Prostate gland (tissue), 2 donors: ENCODE data around the gene MRO. TPM values are rescaled to one million over a fixed set of nuclear protein-coding genes. Genes with fewer than 3 reads are reported as not detected.
"Not testable (repeated sequence)": the region's sequence is repeated elsewhere in the genome, so short reads cannot be mapped to it uniquely, and the experiment has no call there.

Experiments used
- DNase-seq: peaks from one replicate; pipeline ENCODE4 v3.0.0-alpha.2; 2019; ENCODE audit warnings: low spot score
- H3K27ac ChIP-seq, 2 donors: fragments of 200-600 bp; sonication (generic); 2 replicates each; pipeline ENCODE4 v1.5.1; 2017 to 2019
- H3K27me3 ChIP-seq: fragments of 200-600 bp; sonication (generic); replicated peaks from 2 replicates; pipeline ENCODE4 v1.5.1; 2019; ENCODE audit not compliant: insufficient read depth
- H3K36me3 ChIP-seq, 2 donors: fragments of 200-600 bp; sonication (generic); 1 replicate in 1 of 2; 2 replicates in 1 of 2; pipeline versions ENCODE4 v1.5.1 to v1.8.1; 2017 to 2019
- H3K4me1 ChIP-seq: fragments of 200-600 bp; sonication (generic); replicated peaks from 2 replicates; pipeline ENCODE4 v1.5.1; 2019
- H3K4me3 ChIP-seq, 2 donors: fragments of 200-600 bp; sonication (generic); 2 replicates each; pipeline ENCODE4 v1.5.1; 2017 to 2019
- H3K9me3 ChIP-seq: fragments of 200-600 bp; sonication (generic); 2 replicates; pipeline ENCODE4 v1.5.1; 2017
- CTCF ChIP-seq, 4 experiments: fragments of 200-600 bp in 2 of 4; fragments of 450-650 bp in 2 of 4; sonication (generic) in 2 of 4; IDR thresholded peaks; 1 replicate in 3 of 4; 2 replicates in 1 of 4; pipeline ENCODE4 v1.5.1; 2016 to 2019; ENCODE audit warnings: antibody characterized with exemption in 4 of 4, mild to moderate bottlenecking in 2 of 4, moderate library complexity in 2 of 4
- POLR2A ChIP-seq: fragments of 450-650 bp; IDR thresholded peaks from one replicate; pipeline ENCODE4 v1.6.1; 2016; ENCODE audit warnings: antibody characterized with exemption, mild to moderate bottlenecking
- POLR2AphosphoS5 ChIP-seq: sonication (generic); formaldehyde crosslinking; IDR thresholded peaks from one replicate; pipeline ENCODE4 v1.6.1; 2017; ENCODE audit warnings: antibody characterized with exemption
- WGBS: methylation state at CpG from one replicate; pipeline ENCODE4 v1.1.5; 2018; 5-methylcytosine and 5-hydroxymethylcytosine counted together
- intact Hi-C: fragments of 100-400 bp; cut with DNase I; formaldehyde crosslinking; loops from one replicate; pipeline ENCODE4 v1.14.2; 2022
- total RNA-seq, 2 donors: library from RNA; depleted of rRNA; stranded (reverse); fragments of >200 nt; gene quantifications; one replicate each; pipeline ENCODE4 v1.1.0, GENCODE V29; 2016

Gene MRO
- total RNA-seq, 2 donors from 2014 or later: 0.23 to 64.8 TPM

GRCh38 chr18:50861617-50862016 lies 41.8 kb upstream of the MRO start:
- Histone ChIP-seq H3K27ac (no peak overlapping the region), H3K4me3 (no peak overlapping the region), H3K9me3 (no peaks in the 10 kb centered on the region), H3K27me3 (no peaks in the 10 kb centered on the region), H3K4me1 (no peaks in the 10 kb centered on the region), H3K36me3 (no peaks in the 10 kb centered on the region)
- 88% methylated on average over 1 of the region's 1 CpG for WGBS
- TF ChIP-seq CTCF (IDR thresholded peaks at IDR 0.05) (no peak), POLR2A (no peak), POLR2AphosphoS5 (no peak)
- no peak for DNase-seq
- intact Hi-C loops: no loop called here

- Histone ChIP-seq H3K27ac (no peak overlapping the region), H3K4me3 (no peak overlapping the region)
- intact Hi-C loops: no loop called here
Measured at GRCh38 chr18:50859793-50860555, 40.2 kb upstream of the MRO start.

GRCh38 chr18:50857694-50858093 lies 37.9 kb upstream of the MRO start:
- Histone ChIP-seq H3K4me3 (no peak overlapping the region), H3K27ac (no peak overlapping the region), H3K9me3 (no peaks in the 10 kb centered on the region), H3K36me3 (no peaks in the 10 kb centered on the region), H3K27me3 (no peaks in the 10 kb centered on the region), H3K4me1 (no peaks in the 10 kb centered on the region)
- intact Hi-C loops: no loop called here
- TF ChIP-seq POLR2A: no peak
- TF ChIP-seq POLR2AphosphoS5: no peak
- TF ChIP-seq CTCF (IDR thresholded peaks at IDR 0.05): no peak
- 80% methylated on average over 3 of the region's 3 CpGs for WGBS
- DNase-seq: no peak

More at GRCh38 chr18:50859793-50860555, 40.2 kb upstream of the MRO start:
- no peaks in the 10 kb centered on the region for H3K36me3 ChIP-seq
- H3K9me3 ChIP-seq: no peaks in the 10 kb centered on the region
- no peak for DNase-seq
- H3K27me3 ChIP-seq: no peaks in the 10 kb centered on the region
- TF ChIP-seq CTCF (IDR thresholded peaks at IDR 0.05) (no peak), POLR2A (no peak), POLR2AphosphoS5 (no peak)
- H3K4me1 ChIP-seq: no peaks in the 10 kb centered on the region

GRCh38 chr18:50857166-50857565 lies 37.4 kb upstream of the MRO start:
- H3K4me3 ChIP-seq, DNase-seq, H3K9me3 ChIP-seq, intact Hi-C loops, H3K27me3 ChIP-seq, H3K36me3 ChIP-seq, H3K27ac ChIP-seq, H3K4me1 ChIP-seq: not testable (repeated sequence)
- WGBS: 65% methylated on average over 5 of the region's 5 CpGs

- Histone ChIP-seq H3K36me3 (no peaks in the 10 kb centered on the region), H3K9me3 (no peaks in the 10 kb centered on the region), H3K4me1 (no peaks in the 10 kb centered on the region), H3K4me3 (no peak overlapping the region), H3K27me3 (no peaks in the 10 kb centered on the region), H3K27ac (no peak overlapping the region)
- DNase-seq: no peak
- 75% methylated on average over 13 of the region's 13 CpGs for WGBS
- intact Hi-C loops: no loop called here
- TF ChIP-seq POLR2A (no peak), CTCF (IDR thresholded peaks at IDR 0.05) (no peak), POLR2AphosphoS5 (no peak)
Measured at GRCh38 chr18:50855976-50856757, 36.4 kb upstream of the MRO start.
